ENCODE results near the gene CORO1C. TPM values are rescaled to one million over a fixed set of nuclear protein-coding genes. Genes with fewer than 3 reads are reported as not detected.

The CORO1C gene
- total RNA-seq, result 165 and 172 TPM in 2 replicates

DNA sequence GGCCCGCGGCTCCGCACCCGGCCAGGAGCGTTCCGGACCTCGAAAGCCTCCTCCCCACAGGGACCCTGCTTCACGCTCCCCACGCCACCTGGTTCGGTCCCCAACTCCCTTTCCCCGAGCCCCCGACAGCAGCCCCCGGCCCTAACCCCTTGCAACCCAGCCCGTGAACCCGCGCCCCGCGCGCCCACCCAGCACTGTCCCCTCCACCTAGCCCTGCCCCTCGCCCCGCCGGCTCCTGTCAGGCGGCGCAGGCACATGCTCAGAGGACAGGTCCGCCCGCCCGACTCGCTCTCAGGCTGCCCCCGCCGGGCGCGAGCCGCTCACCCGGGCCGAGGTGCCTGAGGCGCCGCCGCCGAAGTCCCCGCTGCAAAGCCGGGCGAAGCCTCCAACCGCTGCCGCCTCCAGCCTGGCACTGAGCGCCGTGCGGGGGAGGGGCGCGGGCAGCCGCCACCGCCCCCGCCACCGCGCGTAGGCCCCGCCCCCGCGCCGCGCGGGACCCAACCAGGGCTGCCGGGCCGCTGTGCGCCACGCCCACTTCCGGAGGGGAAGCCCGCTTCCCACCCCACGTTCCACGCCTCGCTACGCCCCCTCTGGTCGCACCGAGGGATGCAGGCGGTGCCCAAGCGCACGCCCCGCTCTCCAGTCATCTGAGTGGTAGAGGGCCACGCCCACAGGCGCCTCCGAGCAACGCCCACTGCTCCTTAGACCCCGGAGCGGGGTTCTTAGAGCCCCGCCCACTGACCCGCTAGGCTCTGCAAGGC lies at the start of gene CORO1C:
Gene CORO1C, minus strand, starts transcription at position 414 of the 761 bp plus-strand sequence. CDS start 30,200 bp downstream, outside the sequence.

GRCh38 chr12:108633534-108634248 lies 97.6 kb downstream of the CORO1C start, which contains the start of gene SELPLG:
SELPLG (minus strand) TSS chr12:108633894; CDS start chr12:108624307, 9,587 bp downstream.

DNA sequence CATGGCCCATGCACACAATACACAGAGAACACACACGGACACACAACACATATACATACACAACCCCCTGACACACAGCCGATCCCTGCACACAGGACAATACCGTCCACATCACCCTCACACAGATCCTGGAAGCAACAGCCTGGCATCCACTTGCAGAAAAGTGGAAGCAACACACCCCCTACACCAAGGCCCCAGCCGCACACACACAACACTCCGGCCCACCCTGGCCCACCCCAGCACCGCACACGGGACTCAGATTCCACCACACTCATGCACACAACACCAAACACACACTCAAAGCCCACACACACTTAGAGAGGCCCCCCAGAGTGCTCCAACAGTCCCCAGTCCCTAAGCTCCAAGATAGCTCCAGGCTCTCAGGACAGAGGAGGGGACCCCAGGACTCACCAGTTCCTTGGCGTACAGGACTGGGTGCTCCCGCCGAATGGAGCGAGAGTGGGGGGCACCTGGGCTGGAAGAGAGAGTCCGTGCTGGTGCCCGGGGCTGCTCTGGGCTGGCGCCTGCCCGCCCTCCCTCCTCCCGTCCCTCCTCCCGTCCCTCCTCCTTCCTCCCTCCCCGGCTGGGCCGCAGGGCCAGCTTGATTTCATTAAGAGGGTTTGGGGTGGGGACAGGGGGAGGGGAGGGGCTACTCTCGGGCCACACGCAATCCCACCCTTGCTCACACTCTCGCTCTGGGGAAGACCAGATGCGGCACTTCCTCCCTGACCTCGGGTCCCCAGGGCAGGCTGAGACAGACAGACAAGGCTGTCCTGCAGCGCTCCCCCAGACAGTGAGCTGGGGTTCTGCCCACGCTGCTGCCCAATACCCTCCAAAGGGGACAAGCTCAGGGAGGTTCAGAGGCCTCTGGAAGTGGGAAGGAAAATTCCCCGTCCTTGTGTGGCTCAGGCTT lies 133.5 kb downstream of the CORO1C start, which contains the start of gene TMEM119:
Gene TMEM119, minus strand, starts transcription at position 526 of the 913 bp plus-strand sequence. CDS start 5,701 bp downstream, outside the sequence.

Other genes with a start within 250 kb of the CORO1C start
- 4.4 and 7.6 TPM in 2 replicates for gene FICD, start 216.2 kb downstream of the CORO1C start, total RNA-seq
- gene SART3, start 170.3 kb downstream of the CORO1C start, total RNA-seq, result 104 and 131 TPM in 2 replicates
- 179 and 203 TPM in 2 replicates for gene ISCU, start 168.9 kb downstream of the CORO1C start, total RNA-seq
- gene TMEM119, start 133.4 kb downstream of the CORO1C start, total RNA-seq, result 99.6 and 211 TPM in 2 replicates
- gene SELPLG, start 97.6 kb downstream of the CORO1C start, total RNA-seq, result 0.63 and 1.5 TPM in 2 replicates
- gene SSH1, start 126.1 kb upstream of the CORO1C start, total RNA-seq, result 11.0 and 12.5 TPM in 2 replicates
- not detected in 2 replicates for gene DAO, start 148.6 kb upstream of the CORO1C start, total RNA-seq

All from bronchial smooth muscle cell (primary cell).